ENCODE data around the gene FIGNL2.

GRCh38 chr12:51850081-51850964 is 1.8 kb upstream of the FIGNL2 start:
- TF ChIP-seq CTCF (optimal IDR thresholded peaks at IDR 0.05 in 1 of 3, IDR thresholded peaks at IDR 0.05 in 1 of 3, conservative IDR thresholded peaks at IDR 0.05 in 1 of 3; ENCODE audit: extremely low read depth in 1 of 3, insufficient read depth in 2 of 3, low read length in 3 of 3) (no peak), EZH2 (IDR thresholded peaks at IDR 0.05; ENCODE audit: low read length) (no peak)
